Mesendoderm (in vitro differentiated cells): ENCODE data around the gene LAMA2.
A peak's percentile ranks its signal among the peaks of the same experiment; 100 is the strongest.

Experiments used
- DNase-seq: peaks from one replicate; pipeline ENCODE4 v3.0.0; 2013
- H2AK5ac ChIP-seq: 2 replicates; pipeline ENCODE4 v1.6.1; 2013; ENCODE audit warnings: low read length, inconsistent platforms
- H2BK120ac ChIP-seq: 2 replicates; pipeline ENCODE4 v1.6.1; 2013; ENCODE audit warnings: low read depth, mild to moderate bottlenecking, low read length, moderate library complexity, mixed read lengths
- H2BK15ac ChIP-seq: replicated peaks from 2 replicates; pipeline ENCODE4 v1.6.1; 2013; ENCODE audit warnings: low read depth, mild to moderate bottlenecking, moderate library complexity
- H2BK5ac ChIP-seq: 2 replicates; pipeline ENCODE4 v1.6.1; 2013; ENCODE audit warnings: low read length, inconsistent platforms
- H3K18ac ChIP-seq: 2 replicates; pipeline ENCODE4 v1.6.1; 2013; ENCODE audit warnings: mild to moderate bottlenecking, low read length, mixed read lengths
- H3K23ac ChIP-seq: one replicate; pipeline ENCODE4 v1.6.1; 2013; ENCODE audit warnings: low read length
- H3K27ac ChIP-seq: 2 replicates; pipeline ENCODE4 v1.5.1; 2013; ENCODE audit warnings: low read depth, mild to moderate bottlenecking, inconsistent platforms, low read length, moderate library complexity
- H3K27me3 ChIP-seq: 2 replicates; pipeline ENCODE4 v1.6.1; 2013; ENCODE audit warnings: low read length, control low read depth, mild to moderate bottlenecking, inconsistent platforms; ENCODE audit not compliant: insufficient read depth, poor library complexity
- H3K36me3 ChIP-seq: 2 replicates; pipeline ENCODE4 v1.6.1; 2013; ENCODE audit warnings: low read length, inconsistent platforms; ENCODE audit not compliant: control insufficient read depth, insufficient read depth
- H3K4ac ChIP-seq: one replicate; pipeline ENCODE4 v1.6.1; 2013; ENCODE audit warnings: low read depth, mild to moderate bottlenecking, low read length, moderate library complexity
- H3K4me1 ChIP-seq: 2 replicates; pipeline ENCODE4 v1.6.1; 2013; ENCODE audit warnings: low read depth, low read length, inconsistent platforms; ENCODE audit not compliant: control insufficient read depth
- H3K4me2 ChIP-seq: 2 replicates; pipeline ENCODE4 v1.6.1; 2013; ENCODE audit warnings: low read length
- H3K4me3 ChIP-seq: 2 replicates; pipeline ENCODE4 v1.5.1; 2013; ENCODE audit warnings: mild to moderate bottlenecking, low read length
- H3K56ac ChIP-seq: one replicate; pipeline ENCODE4 v1.6.1; 2013; ENCODE audit warnings: low read length
- H3K79me1 ChIP-seq: 2 replicates; pipeline ENCODE4 v1.6.1; 2013; ENCODE audit warnings: low read length, inconsistent platforms
- H3K79me2 ChIP-seq: 2 replicates; pipeline ENCODE4 v1.6.1; 2013; ENCODE audit warnings: mild to moderate bottlenecking, low read length; ENCODE audit not compliant: control insufficient read depth, insufficient read depth
- H3K9ac ChIP-seq: 2 replicates; pipeline ENCODE4 v1.6.1; 2013; ENCODE audit warnings: low read length, inconsistent platforms
- H4K5ac ChIP-seq: one replicate; pipeline ENCODE4 v1.6.1; 2013; ENCODE audit warnings: low read length
- H4K8ac ChIP-seq: one replicate; pipeline ENCODE4 v1.6.1; 2013; ENCODE audit warnings: low read depth, mild to moderate bottlenecking, control low read depth, low read length, moderate library complexity
- WGBS: extraction: QIAGEN DNeasy Blood & Tissue Kit; methylation state at CpG from one replicate; pipeline ENCODE4 v1.1.7; 2013; ENCODE audit warnings: low lambda C conversion rate, missing lambda C conversion rate; ENCODE audit not compliant: insufficient coverage; ENCODE audit errors: extremely low coverage; 5-methylcytosine and 5-hydroxymethylcytosine counted together

LAMA2 gene

DNA sequence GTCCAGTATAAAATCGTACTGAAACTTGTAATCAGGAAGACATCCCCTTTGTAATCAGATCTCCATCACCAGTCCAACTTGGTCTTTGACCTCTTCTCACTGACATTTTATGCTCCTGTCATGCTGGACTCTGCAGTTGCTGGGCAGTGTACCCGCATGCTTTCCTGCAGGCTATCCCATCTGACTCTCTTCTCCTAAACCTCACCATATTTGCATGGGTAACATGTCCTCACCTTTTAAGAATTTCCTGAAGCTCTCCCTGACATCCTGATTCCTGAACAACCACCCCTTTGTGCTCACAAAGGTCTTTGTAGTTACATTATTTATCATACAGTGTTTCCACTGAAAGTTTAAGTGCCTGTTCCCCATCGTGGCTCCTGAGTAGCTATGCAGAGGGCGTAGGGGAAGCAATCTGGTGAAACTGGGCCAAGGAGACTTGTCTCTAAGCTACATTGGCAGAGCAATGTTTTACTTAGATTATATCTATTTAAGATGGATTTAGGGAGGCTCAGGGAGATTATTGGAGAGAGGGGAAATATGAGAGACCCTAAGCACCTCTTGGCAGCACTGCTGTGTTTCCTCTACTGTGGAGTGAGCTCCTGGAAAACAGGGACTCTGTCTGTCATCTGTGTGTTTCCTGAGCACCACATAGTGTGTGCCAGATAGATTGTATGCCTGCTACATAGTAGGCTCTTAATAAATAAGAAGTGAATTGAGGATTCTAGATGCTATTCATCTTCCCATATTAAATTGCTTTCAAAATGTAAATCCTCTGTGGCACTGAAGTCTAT is 124.0 kb downstream of the LAMA2 start:
- peak; percentile 47 for DNase-seq
- no peaks in the 10 kb centered on the region for H3K79me1 ChIP-seq
- H3K27ac ChIP-seq: no peak overlapping the region
- no peak overlapping the region for H3K18ac ChIP-seq
- no peak overlapping the region for H2AK5ac ChIP-seq
- no peaks in the 10 kb centered on the region for H3K27me3 ChIP-seq
- H3K23ac ChIP-seq: no peak overlapping the region
- no peak overlapping the region for H3K9ac ChIP-seq
- no peaks in the 10 kb centered on the region for H3K4me1 ChIP-seq
- no peak overlapping the region for H3K4me3 ChIP-seq
- H2BK120ac ChIP-seq: no peak overlapping the region
- no peak overlapping the region for H3K4ac ChIP-seq
- no peak overlapping the region for H2BK15ac ChIP-seq
- no peak overlapping the region for H2BK5ac ChIP-seq
- no peak overlapping the region for H3K4me2 ChIP-seq
- no peak overlapping the region for H4K8ac ChIP-seq
- H3K56ac ChIP-seq: no peak overlapping the region
- no peaks in the 10 kb centered on the region for H3K36me3 ChIP-seq
- no CpG with 5 or more reads among the region's 4 CpGs for whole genome bisulfite sequencing
- H4K5ac ChIP-seq: no peak overlapping the region
- H3K79me2 ChIP-seq: no peaks in the 10 kb centered on the region

DNA sequence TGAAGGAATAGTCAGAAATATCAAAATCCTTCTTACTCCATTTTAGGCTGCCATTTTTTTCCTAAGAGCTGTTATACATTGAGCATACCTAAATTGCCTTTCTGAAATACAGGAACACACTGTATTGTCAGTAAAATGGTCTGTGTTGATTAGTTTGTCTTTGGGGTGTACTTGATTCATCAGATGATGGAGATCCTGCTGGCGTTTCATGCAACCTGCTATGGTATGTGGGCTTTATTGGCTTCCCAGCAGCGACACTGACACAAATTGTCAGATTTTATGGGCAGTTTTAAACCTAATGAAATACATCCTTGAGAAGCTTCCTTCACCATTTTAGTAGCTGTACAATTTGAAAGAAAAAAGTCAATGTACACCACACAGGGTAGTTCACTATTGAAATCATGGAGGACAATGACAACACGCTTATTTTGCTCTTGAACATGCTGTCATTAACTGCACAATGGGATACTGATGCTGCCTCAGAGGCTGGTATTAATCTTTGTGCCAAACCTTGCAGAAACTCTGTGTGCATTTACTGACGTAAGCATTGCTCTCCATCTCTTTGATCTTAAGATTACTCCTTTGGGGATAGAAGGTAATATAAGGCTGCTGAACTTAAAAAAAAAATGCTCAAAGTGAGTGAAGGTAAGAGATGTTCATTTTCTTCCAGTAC is 124.9 kb downstream of the LAMA2 start:
- Histone ChIP-seq H3K79me2 (no peaks in the 10 kb centered on the region), H3K27me3 (no peaks in the 10 kb centered on the region), H3K4me3 (no peak overlapping the region), H2BK5ac (no peak overlapping the region), H3K36me3 (no peaks in the 10 kb centered on the region), H3K4me1 (no peaks in the 10 kb centered on the region), H3K27ac (no peak overlapping the region), H3K4ac (no peak overlapping the region), H3K9ac (no peak overlapping the region), H4K5ac (no peak overlapping the region), H3K79me1 (no peaks in the 10 kb centered on the region), H2AK5ac (no peak overlapping the region), H3K23ac (no peak overlapping the region), H3K4me2 (no peak overlapping the region), H3K56ac (no peak overlapping the region), H2BK15ac (no peak overlapping the region), H3K18ac (no peak overlapping the region), H2BK120ac (no peak overlapping the region), H4K8ac (no peak overlapping the region)
- no peak for DNase-seq
- no CpG with 5 or more reads among the region's 4 CpGs for WGBS

DNA sequence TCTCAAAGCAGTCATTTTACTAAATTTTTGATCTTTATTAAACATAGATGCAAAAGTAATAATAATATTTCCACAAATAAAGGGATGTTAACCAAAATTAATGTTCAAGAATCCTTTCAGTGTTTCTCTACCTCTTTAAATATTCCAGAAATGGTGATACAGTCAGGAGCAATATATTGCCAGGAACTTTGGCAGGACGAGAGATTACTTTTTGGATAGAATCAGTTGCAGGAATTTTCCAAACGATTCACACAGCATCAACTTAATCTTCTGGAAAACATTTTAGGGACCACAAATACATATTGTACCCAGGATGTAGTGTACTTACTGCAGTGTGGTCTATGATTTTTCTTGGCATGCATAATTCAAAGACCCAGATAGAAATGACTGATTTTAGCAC is 125.7 kb downstream of the LAMA2 start:
- no peak overlapping the region for H4K8ac ChIP-seq
- no peak overlapping the region for H3K4me2 ChIP-seq
- WGBS: no CpG with 5 or more reads among the region's 2 CpGs
- no peak overlapping the region for H2BK120ac ChIP-seq
- no peak overlapping the region for H2BK5ac ChIP-seq
- no peaks in the 10 kb centered on the region for H3K79me2 ChIP-seq
- H3K18ac ChIP-seq: no peak overlapping the region
- H4K5ac ChIP-seq: no peak overlapping the region
- H3K27ac ChIP-seq: no peak overlapping the region
- no peaks in the 10 kb centered on the region for H3K79me1 ChIP-seq
- no peaks in the 10 kb centered on the region for H3K27me3 ChIP-seq
- no peak overlapping the region for H3K4ac ChIP-seq
- H3K9ac ChIP-seq: no peak overlapping the region
- H3K23ac ChIP-seq: no peak overlapping the region
- DNase-seq: no peak
- no peaks in the 10 kb centered on the region for H3K36me3 ChIP-seq
- no peak overlapping the region for H2AK5ac ChIP-seq
- no peak overlapping the region for H3K4me3 ChIP-seq
- no peaks in the 10 kb centered on the region for H3K4me1 ChIP-seq
- H3K56ac ChIP-seq: no peak overlapping the region
- no peak overlapping the region for H2BK15ac ChIP-seq

DNA sequence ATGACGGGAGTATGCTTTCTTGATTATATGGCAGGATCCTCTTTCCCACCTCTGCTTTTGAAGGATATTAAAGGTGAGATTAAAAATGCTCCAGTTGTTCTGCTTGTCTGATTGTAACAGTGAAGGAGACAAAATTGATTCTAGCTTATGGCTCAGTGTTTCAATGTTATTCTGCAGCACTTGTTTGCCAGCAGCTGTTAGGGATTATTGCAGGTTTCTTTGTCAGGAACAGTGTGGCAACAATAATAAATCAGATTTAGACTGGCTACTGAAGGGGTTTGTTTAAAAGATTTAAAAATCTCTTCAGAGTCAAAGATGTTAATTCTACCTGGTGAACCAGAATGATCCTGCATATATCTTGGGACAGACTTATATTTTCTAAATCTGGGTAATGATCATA is 126.9 kb downstream of the LAMA2 start:
- H4K5ac ChIP-seq: no peak overlapping the region
- no peaks in the 10 kb centered on the region for H3K27me3 ChIP-seq
- H3K79me2 ChIP-seq: no peaks in the 10 kb centered on the region
- H4K8ac ChIP-seq: no peak overlapping the region
- H3K56ac ChIP-seq: no peak overlapping the region
- no peak overlapping the region for H2BK5ac ChIP-seq
- H3K23ac ChIP-seq: no peak overlapping the region
- no peak overlapping the region for H2AK5ac ChIP-seq
- H2BK15ac ChIP-seq: no peak overlapping the region
- no peaks in the 10 kb centered on the region for H3K36me3 ChIP-seq
- H3K27ac ChIP-seq: no peak overlapping the region
- no peaks in the 10 kb centered on the region for H3K79me1 ChIP-seq
- no peak overlapping the region for H2BK120ac ChIP-seq
- no peak for DNase-seq
- no peak overlapping the region for H3K4ac ChIP-seq
- no peak overlapping the region for H3K18ac ChIP-seq
- no peak overlapping the region for H3K9ac ChIP-seq
- H3K4me3 ChIP-seq: no peak overlapping the region
- H3K4me2 ChIP-seq: no peak overlapping the region
- WGBS: no CpG with 5 or more reads among the region's 1 CpG
- H3K4me1 ChIP-seq: no peaks in the 10 kb centered on the region

DNA sequence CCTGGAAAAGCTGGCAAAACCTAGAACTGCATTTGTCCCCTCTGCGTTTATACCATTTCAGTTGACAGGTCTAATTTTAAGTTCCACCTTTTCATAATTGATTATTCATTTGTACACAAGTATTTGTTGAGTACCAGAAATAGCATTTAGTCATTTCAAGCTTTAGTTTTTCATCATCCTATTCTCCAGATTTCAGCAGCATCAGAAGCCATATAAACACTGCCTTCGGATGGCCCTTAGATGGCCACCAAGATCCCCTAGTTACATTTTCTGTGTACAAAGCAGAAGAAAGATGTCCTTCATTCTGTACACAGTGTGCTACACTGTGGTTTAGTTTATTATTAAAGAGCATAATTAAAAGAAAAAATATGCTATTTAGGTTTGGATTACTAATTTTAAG is 131.4 kb downstream of the LAMA2 start:
- no peak overlapping the region for H2AK5ac ChIP-seq
- no peak overlapping the region for H3K27ac ChIP-seq
- H3K4me2 ChIP-seq: no peak overlapping the region
- H3K36me3 ChIP-seq: no peaks in the 10 kb centered on the region
- no peak overlapping the region for H4K8ac ChIP-seq
- no peak overlapping the region for H2BK120ac ChIP-seq
- H3K79me1 ChIP-seq: no peaks in the 10 kb centered on the region
- no peak overlapping the region for H3K23ac ChIP-seq
- no peak overlapping the region for H3K18ac ChIP-seq
- no peaks in the 10 kb centered on the region for H3K27me3 ChIP-seq
- H2BK15ac ChIP-seq: no peak overlapping the region
- no peak overlapping the region for H3K9ac ChIP-seq
- H3K4me3 ChIP-seq: no peak overlapping the region
- no peak for DNase-seq
- no peaks in the 10 kb centered on the region for H3K79me2 ChIP-seq
- no peaks in the 10 kb centered on the region for H3K4me1 ChIP-seq
- H4K5ac ChIP-seq: no peak overlapping the region
- no peak overlapping the region for H3K56ac ChIP-seq
- H3K4ac ChIP-seq: no peak overlapping the region
- H2BK5ac ChIP-seq: no peak overlapping the region
- no CpG with 5 or more reads among the region's 2 CpGs for WGBS
